GM21717 (cell line): ENCODE results near the gene DOCK7.
A peak's percentile ranks its signal among the peaks of the same experiment; 100 is the strongest.
"Not testable (repeated sequence)": the region's sequence is repeated elsewhere in the genome, so short reads cannot be mapped to it uniquely, and the experiment has no call there.

Source experiments
- ATAC-seq: cut with Tn5 transposase; IDR thresholded peaks from one replicate; pipeline ENCODE4 v1.9.1; 2021; ENCODE audit warnings: mild to moderate bottlenecking, moderate library complexity; ENCODE audit not compliant: unreplicated experiment

DOCK7 gene

DNA sequence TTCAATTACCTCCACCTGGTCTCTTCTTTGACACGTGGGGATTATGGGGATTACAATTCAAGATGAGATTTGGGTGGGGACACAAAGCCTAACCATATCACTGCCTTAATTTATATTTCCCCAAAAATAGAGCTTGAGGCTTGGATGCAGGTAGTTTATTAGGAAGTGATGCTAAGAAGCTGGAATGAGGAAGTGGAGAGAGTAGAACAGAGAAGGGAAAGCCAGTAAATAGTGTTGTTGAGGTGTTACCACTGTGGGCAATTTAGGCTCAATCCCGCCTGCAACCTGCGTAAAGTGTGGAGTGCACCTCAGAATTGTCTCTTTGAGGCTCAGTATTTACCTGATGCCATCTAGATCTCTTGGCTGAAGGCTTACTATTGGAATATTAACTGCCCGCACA, 4.9 kb upstream of the DOCK7 start:
- ATAC-seq, result no peak

GRCh38 chr1:62691062-62691844, 3.1 kb upstream of the DOCK7 start:
- no peak for ATAC-seq

- ATAC-seq, result no peak
Observed at GRCh38 chr1:62689524-62689923, 1.3 kb upstream of the DOCK7 start.

- ATAC-seq, result peak; percentile 6
Observed at GRCh38 chr1:62688687-62689085, 500 bp upstream of the DOCK7 start.

DNA sequence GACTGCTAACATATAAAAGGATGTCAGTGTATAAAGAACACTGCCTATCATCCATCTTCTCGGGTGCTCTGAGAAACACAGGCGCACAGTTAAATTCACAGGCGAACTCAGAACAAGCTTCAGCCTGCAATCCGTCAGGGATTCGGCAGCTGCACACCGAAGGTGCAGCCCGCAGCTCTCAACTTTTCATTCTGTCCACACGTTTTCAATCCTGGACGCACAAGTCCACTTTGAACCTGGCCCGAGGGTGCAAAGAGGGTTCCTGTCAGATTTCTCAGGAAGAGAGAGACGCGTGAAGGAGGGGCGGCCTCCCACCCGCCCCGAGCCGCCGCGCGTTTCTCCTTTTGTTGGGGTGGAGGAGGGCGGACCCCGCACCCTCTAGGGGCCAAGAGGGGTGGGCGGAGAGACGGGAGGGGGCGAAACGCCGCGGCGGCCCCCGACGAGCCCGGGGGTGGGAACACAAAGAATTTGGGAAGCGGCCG, 724 bp downstream of the DOCK7 start:
- peak; percentile 37 for ATAC-seq

DNA sequence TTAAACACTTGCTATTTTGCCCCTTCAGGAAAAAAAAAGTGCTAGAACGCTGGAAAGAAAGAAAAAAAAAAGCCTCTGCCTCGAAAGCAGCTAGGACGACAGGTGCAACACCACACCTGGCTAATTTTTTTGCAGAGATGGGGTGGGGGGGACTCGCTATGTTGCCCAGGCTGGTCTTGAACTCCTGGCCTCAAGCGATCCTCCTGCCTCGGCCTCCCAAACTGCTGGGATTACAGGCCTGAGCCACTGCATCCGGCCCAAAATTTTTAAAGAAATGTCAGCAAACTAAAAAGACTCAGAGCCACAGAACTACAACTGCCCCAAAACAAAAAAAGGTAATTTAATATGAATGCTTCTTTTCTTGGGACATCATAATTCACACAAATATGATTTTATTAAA, 1.4 kb downstream of the DOCK7 start:
- no peak for ATAC-seq

DNA sequence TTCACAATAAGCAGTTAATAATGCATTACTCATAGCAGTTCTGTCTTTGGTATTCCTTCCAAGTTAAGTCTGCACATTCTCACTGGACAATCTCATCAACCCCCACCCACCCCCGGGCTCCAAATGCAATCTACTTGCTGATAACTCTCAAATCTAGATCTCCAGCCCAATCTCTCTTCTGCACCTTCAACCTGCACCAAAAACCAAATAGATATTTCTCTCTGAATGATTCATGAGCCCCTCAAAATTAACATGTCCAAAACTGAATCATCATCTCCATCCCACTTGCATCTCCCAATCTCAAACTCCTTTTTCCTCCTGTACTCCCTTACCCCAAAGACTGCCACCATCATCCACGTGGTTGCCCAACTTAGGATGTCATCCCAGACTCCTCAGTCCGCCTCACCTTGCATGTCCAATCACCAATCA, 2.7 kb downstream of the DOCK7 start:
- ATAC-seq, result no peak

- no peak for ATAC-seq
Observed at GRCh38 chr1:62682531-62682930, 5.7 kb downstream of the DOCK7 start.

GRCh38 chr1:62680992-62681391, 7.2 kb downstream of the DOCK7 start:
- not testable (repeated sequence) for ATAC-seq

DNA sequence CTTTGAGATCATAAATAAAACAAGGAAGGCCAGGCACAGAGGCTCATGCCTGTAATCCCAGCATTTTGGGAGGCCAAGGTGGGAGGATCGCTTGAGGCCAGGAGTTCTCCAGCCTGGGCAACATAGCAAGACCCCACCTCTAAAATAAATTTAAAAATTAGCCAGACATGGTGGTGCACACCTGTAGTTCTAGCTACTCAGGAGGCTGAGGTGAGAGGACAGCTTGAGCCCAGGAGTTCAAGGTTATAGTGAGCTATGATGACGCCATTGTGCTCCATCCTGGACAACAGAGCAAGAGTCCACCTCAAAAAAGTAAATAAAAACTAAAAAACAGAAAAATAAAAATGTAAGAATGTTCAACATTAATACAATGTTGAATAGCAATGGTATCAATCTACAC, 10.4 kb downstream of the DOCK7 start:
- not testable (repeated sequence) for ATAC-seq

- ATAC-seq, result no peak
Observed at GRCh38 chr1:62676611-62677356, 11.4 kb downstream of the DOCK7 start.

GRCh38 chr1:62673629-62674028, 14.6 kb downstream of the DOCK7 start:
- ATAC-seq, result no peak

- no peak for ATAC-seq
Observed at GRCh38 chr1:62672029-62672428, 16.2 kb downstream of the DOCK7 start.

- no peak for ATAC-seq
Observed at GRCh38 chr1:62654744-62655143, 33.4 kb downstream of the DOCK7 start.

DNA sequence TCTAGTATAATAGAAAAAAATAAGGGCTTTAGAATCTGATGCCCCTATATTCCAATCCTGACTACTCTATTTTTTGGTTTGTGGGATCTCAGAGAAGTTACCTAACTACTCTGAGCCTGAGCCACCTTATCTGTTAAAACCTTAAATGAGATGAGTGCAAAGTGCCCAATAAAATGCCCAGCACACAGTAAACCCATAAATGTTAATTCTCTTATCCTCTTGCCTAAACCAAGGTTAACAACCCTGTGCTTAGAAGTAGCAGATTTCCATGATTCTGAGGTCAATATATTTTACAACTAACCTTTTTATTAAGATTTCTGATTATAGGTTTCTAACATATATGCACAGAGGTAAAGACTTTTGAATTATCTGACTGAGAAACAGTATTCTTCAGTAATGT, 35.8 kb downstream of the DOCK7 start:
- ATAC-seq, result no peak

GRCh38 chr1:62643283-62643682, 44.9 kb downstream of the DOCK7 start:
- no peak for ATAC-seq

DNA sequence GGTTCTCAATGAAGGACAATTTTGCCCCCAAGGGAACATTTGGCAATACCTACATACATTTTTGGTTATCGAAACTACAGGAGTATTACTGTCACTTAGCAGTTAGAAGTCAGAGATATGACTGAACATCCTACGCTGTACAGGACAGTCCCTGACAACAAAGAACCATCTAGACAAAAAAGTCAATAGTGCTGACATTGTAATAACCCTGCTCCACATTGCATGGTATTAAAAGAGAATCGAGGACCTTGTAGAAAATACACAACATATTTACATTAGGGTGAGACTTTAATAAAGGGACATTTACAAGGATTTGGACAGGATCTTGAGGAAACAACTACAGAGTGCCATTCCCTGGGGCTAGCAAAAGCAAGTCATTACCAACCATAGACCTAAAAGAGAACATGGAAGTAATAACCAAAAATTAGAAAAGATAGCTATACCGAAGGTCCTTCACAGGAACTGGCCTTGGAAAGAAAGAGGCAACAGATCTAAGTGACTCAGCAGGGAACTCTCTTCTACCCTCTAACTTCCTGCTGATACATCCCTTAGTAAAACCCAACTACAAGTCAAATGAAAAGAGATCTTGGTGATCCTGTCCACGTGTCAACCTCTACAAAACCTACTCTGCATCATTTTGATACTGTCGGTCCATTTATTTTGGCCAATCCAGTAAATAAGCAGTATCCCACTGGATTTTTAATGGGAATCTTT, 50.6 kb downstream of the DOCK7 start:
- ATAC-seq, result no peak

DNA sequence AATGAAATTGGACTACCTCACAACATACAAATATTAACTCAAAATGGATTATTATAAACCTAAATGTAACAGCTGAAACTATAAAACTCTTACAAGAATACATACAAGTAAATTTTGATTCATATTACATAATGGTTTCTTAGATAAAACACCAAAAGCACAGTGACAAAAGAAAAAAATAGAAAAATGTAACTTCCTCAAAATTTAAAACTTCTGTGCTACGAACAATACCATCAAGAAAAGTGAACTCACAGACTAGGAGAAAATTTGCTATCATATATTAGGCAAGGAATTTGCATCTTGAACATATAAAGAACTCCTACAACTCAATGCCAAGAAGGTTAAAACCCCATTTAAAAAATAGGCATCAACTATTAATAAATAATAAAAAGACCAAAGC, 59.7 kb downstream of the DOCK7 start:
- no peak for ATAC-seq

GRCh38 chr1:62625415-62625814, 62.8 kb downstream of the DOCK7 start:
- no peak for ATAC-seq

- ATAC-seq, result peak; percentile 94
Observed at GRCh38 chr1:62621907-62622306, 66.3 kb downstream of the DOCK7 start.

DNA sequence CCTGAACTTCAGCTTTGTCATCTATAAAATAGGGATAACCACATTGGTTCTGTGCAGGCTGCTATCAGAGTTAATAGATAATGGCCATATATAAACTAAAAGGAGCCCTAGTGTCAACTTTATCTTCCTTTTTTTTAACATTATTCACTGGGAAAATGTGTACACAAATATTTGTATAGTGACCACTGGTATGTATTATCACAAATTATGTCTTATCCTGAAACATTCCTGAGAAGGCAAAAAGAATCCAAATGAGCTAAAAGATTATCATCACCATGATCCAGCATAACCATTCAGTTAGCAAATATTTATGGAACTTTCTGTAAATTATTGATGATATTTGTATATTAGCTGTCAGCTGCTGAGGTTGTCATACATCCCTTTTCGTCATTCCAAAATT, 74.3 kb downstream of the DOCK7 start:
- no peak for ATAC-seq

GRCh38 chr1:62613325-62613727, 74.9 kb downstream of the DOCK7 start:
- ATAC-seq, result peak; percentile 94
